IPS-20b (cell line): ENCODE measurements around the gene SERPINE1.
A peak's percentile ranks its signal among the peaks of the same experiment; 100 is the strongest.
"Not testable (repeated sequence)": the region's sequence is repeated elsewhere in the genome, so short reads cannot be mapped to it uniquely, and the experiment has no call there.

Experiments
- H3K27ac ChIP-seq: one replicate; pipeline ENCODE4 v1.5.1; 2013; ENCODE audit warnings: low read length
- H3K27me3 ChIP-seq: 2 replicates; pipeline ENCODE4 v1.6.1; 2013; ENCODE audit warnings: mild to moderate bottlenecking, low read length, inconsistent platforms; ENCODE audit not compliant: insufficient read depth
- H3K36me3 ChIP-seq: 2 replicates; pipeline ENCODE4 v1.6.1; 2013; ENCODE audit warnings: low read depth, mild to moderate bottlenecking, inconsistent platforms, low read length, moderate library complexity; ENCODE audit not compliant: insufficient read depth
- H3K4me1 ChIP-seq: 2 replicates; pipeline ENCODE4 v1.6.1; 2013; ENCODE audit warnings: mild to moderate bottlenecking, control low read depth, inconsistent platforms, low read length, moderate library complexity; ENCODE audit not compliant: insufficient read depth
- H3K4me3 ChIP-seq: 2 replicates; pipeline ENCODE4 v1.5.1; 2013; ENCODE audit warnings: mild to moderate bottlenecking, low read length, inconsistent platforms
- H3K9ac ChIP-seq: 2 replicates; pipeline ENCODE4 v1.6.1; 2013; ENCODE audit warnings: low read depth, mild to moderate bottlenecking, inconsistent platforms, low read length, moderate library complexity
- H3K9me3 ChIP-seq: 2 replicates; pipeline ENCODE4 v1.6.1; 2013; ENCODE audit warnings: mild to moderate bottlenecking, low read depth, low read length, inconsistent platforms; ENCODE audit not compliant: insufficient read depth

The SERPINE1 gene

DNA sequence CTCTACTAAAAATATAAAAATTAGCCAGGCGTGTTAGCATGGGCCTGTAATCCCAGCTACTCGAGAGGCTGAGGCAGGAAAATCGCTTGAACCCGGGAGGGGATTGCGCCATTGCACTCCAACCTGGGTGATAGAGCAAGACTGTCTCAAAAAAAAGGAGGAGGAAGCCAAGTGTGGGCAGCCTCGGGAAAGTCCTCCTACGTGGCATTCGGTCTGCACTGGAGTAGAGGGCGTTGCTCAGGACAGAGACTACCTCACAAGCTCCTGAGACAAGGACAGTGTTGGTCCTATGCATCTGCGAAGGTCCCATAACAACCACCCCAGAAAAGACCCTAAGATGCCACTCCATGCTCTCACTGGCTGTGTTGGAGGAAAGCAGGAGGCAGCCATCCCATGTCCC, 10.0 kb upstream of the SERPINE1 start:
- peaks cover under 1% of the 10 kb centered on the region; the same call in 1 of the 2 replicates for H3K4me1 ChIP-seq
- H3K4me3 ChIP-seq: no peak overlapping the region
- H3K27ac ChIP-seq: no peak overlapping the region
- H3K9me3 ChIP-seq: no peaks in the 10 kb centered on the region
- no peak overlapping the region for H3K9ac ChIP-seq
- H3K27me3 ChIP-seq: no peaks in the 10 kb centered on the region
- H3K36me3 ChIP-seq: no peaks in the 10 kb centered on the region

DNA sequence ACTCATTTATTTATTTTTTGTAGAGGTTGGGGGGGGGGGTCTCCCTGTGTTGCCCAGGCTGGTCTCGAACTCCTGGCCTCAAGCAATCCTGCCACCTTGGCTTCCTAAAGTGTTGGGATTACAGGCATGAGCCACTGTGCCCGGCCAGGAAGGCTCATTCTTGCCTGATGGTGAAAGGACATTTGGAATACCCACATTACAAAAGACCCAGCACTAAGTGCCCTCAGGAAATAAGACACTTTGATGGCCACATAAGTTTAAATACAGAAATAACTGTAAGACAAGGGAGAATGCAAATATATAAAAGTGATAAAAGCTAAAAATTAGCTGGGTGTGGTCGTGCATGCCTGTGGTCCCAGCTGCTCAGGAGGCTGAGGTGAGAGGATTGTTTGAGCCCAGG, 8.0 kb upstream of the SERPINE1 start:
- Histone ChIP-seq H3K4me1 (peaks cover 9% of the 10 kb centered on the region; the same call in 1 of the 2 replicates), H3K36me3 (no peaks in the 10 kb centered on the region), H3K4me3 (no peak overlapping the region), H3K27me3 (no peaks in the 10 kb centered on the region), H3K9me3 (no peaks in the 10 kb centered on the region), H3K27ac (no peak overlapping the region), H3K9ac (no peak overlapping the region)

DNA sequence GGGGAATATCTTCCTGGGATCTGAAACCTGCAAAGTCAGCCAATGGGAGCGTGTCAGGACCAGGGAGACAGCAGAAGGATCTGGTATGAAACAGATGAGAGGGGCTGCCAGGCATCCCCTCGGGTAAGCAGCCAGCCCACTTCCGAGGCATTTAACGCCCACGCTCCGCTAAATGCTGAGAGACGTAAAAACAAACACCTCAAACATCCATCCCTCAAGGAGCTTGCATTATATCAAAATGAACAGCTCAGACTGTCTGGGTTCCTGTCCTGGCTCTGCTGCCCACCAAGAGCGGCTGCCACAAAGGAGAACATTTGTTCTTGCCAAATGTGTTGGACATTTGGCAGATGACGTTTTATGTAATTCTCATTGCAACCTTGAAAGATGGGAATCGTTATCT, 7.0 kb upstream of the SERPINE1 start:
- H3K4me1 ChIP-seq: peaks cover 9% of the 10 kb centered on the region; the same call in 1 of the 2 replicates
- H3K4me3 ChIP-seq: no peak overlapping the region
- no peaks in the 10 kb centered on the region for H3K9me3 ChIP-seq
- H3K27ac ChIP-seq: no peak overlapping the region
- H3K9ac ChIP-seq: no peak overlapping the region
- no peaks in the 10 kb centered on the region for H3K27me3 ChIP-seq
- no peaks in the 10 kb centered on the region for H3K36me3 ChIP-seq

DNA sequence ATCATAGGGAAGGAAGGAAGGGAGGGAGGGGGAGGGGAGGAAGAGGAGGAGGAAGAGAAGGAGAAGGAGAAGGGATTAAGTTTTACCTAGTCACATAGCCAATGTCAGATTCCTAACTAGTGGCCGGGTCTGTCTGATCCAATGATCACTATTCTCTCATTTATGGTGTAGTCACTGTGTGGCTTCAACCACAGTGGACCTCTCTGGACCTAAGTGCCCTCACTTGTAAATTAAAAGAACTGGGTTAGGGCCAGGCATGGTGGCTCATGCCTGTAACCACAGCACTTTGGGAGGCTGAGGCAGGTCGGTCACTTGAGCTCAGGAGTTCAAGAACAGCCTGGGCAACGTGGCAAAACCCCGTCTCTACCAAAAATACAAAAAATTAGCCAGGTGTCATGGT, 6.6 kb upstream of the SERPINE1 start:
- Histone ChIP-seq H3K27ac (no peak overlapping the region), H3K27me3 (no peaks in the 10 kb centered on the region), H3K4me1 (peaks cover 9% of the 10 kb centered on the region; the same call in 1 of the 2 replicates), H3K4me3 (no peak overlapping the region), H3K9ac (no peak overlapping the region), H3K36me3 (no peaks in the 10 kb centered on the region), H3K9me3 (no peaks in the 10 kb centered on the region)

DNA sequence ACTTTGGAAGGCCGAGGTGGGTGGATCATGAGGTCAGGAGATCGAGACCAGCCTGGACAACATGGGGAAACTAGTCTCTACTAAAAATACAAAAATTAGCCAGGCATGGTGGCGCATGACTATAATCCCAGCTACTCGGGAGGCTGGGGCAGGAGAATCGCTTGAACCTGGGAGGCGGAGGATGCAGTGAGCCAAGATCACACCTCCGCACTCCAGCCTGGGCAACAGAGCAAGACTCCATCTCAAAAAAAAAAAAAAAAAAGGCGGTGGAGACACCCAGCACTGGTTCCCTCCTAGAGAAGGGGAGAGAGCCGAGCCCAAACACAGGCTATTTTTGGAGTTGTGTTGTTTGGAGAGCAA, 5.3 kb upstream of the SERPINE1 start:
- peak overlapping the region; percentile 12 for H3K27ac ChIP-seq
- not testable (repeated sequence) for H3K4me3 ChIP-seq, H3K27me3 ChIP-seq, H3K36me3 ChIP-seq, H3K9me3 ChIP-seq
- peaks cover 14% of the 10 kb centered on the region; the same call in 1 of the 2 replicates for H3K4me1 ChIP-seq
- peak overlapping the region; percentile 31; the same call in 1 of the 2 replicates for H3K9ac ChIP-seq

DNA sequence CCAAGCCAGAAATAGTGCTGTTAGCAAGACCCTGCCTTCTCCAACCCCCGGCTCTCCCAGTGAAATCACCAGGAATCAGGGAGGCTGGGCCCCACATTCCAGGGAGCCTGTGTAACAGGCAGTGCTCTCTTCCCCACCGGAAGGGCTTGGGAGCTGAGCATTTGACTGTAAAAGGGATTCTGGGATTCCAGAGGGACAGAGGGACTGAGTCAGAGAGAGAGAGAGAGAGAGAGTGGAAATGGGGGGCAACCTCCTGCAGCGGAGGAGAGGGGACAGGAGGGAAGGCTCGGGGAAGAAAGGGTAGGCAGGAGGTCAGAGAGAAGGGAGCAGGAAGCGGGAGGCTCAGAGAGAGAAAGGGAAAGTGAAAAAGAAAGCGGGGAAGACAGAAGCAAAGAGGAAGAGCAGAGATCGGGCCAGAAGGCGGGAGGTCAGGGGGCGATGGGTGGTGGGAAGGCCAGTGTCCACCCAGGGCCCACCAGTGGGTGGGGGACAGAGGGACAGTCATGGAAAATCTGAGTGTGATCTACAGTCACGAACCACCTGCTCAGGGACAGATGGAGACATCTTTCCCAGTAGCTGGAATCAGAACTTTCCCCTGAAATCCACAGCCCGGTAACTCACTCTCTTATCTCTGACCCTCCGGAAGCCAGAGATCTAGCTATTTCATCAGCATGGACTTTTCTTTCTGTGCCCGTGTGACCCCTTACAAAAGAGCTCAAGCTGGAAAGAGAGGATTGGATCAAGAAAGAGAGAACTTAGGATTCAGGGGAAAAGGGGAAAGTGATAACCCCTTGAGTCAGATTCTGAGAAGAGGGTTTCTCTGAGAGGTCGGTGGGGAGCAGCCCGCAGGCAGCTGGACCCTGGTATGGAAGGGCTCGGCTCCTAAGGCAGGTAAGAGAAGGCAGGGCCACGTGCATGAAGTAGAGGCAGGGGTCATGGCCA, 4.6 kb upstream of the SERPINE1 start:
- peaks cover 16% of the 10 kb centered on the region; the same call in 1 of the 2 replicates for H3K4me1 ChIP-seq

DNA sequence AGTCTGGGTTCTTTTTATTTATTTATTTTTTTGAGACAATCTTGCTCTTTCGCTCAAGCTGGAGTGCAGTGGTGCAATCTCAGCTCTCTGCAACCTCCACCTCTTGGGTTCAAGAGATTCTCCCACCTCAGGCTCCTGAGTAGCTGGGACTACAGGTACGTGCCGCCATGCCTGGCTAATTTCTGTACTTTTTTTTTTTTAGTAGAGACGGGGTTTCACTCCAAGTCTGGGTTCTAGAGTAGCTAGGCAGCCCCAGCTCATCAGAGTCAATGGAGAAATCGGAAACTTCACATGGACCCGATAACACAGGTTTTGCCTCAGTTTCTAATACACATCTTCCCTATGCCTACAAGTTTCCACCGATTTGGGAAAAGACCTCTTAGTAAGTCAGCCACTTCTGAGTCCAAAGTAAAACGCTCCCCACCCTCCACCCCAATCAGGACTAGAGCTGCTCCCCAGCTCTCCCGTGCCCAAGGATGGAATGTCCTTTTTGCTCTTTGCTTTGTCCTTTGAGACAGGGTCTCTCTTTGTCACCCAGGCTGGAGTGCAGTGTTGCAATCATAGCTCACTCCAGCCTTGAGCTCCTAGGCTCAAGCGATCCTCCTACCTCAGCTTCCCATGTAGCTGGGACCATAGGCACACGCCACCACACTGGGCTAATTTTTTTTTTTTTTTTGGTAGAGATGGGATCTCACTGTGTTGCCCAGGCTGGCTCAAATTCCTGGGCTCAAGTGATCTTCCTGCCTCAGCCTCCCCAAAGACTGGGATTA, 3.8 kb upstream of the SERPINE1 start:
- no peaks in the 10 kb centered on the region for H3K27me3 ChIP-seq
- H3K4me1 ChIP-seq: peaks cover 16% of the 10 kb centered on the region; the same call in 1 of the 2 replicates
- no peak overlapping the region for H3K27ac ChIP-seq
- H3K9ac ChIP-seq: 0 out of 2 replicates have a peak overlapping the region, but pooled peaks have one; percentile 31
- no peak overlapping the region for H3K4me3 ChIP-seq
- H3K9me3 ChIP-seq: no peaks in the 10 kb centered on the region; the same call in 1 of the 2 replicates
- no peaks in the 10 kb centered on the region for H3K36me3 ChIP-seq

More for the DNA sequence above, 4.6 kb upstream of the SERPINE1 start:
- H3K9me3 ChIP-seq: no peaks in the 10 kb centered on the region; the same call in 1 of the 2 replicates
- peak overlapping the region; percentile 31; the same call in 1 of the 2 replicates for H3K9ac ChIP-seq
- peak overlapping the region; percentile 32 for H3K27ac ChIP-seq
- H3K27me3 ChIP-seq: no peaks in the 10 kb centered on the region
- no peaks in the 10 kb centered on the region for H3K36me3 ChIP-seq
- H3K4me3 ChIP-seq: no peak overlapping the region

DNA sequence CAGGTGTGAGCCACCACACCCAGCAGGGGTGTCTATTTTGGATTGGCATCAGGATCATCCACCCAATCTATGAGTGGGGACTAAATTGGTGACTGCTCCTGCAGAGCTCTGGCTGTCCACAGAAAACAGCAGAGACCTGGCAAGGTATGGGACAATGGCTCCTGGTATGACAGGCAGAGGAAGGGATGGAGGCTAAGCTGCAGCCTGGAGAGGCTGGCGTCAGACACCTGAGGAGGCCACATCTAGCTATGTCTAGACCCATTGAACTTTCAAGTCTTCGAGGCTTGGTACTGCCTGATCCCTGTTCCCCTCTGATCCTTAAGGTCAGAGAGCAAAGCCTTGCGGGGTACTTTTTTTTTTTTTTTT, 3.2 kb upstream of the SERPINE1 start:
- no peaks in the 10 kb centered on the region for H3K36me3 ChIP-seq
- no peaks in the 10 kb centered on the region; the same call in 1 of the 2 replicates for H3K9me3 ChIP-seq
- H3K9ac ChIP-seq: no peak overlapping the region
- no peak overlapping the region for H3K4me3 ChIP-seq
- H3K27me3 ChIP-seq: no peaks in the 10 kb centered on the region
- H3K4me1 ChIP-seq: peaks cover 16% of the 10 kb centered on the region; the same call in 1 of the 2 replicates
- H3K27ac ChIP-seq: no peak overlapping the region

DNA sequence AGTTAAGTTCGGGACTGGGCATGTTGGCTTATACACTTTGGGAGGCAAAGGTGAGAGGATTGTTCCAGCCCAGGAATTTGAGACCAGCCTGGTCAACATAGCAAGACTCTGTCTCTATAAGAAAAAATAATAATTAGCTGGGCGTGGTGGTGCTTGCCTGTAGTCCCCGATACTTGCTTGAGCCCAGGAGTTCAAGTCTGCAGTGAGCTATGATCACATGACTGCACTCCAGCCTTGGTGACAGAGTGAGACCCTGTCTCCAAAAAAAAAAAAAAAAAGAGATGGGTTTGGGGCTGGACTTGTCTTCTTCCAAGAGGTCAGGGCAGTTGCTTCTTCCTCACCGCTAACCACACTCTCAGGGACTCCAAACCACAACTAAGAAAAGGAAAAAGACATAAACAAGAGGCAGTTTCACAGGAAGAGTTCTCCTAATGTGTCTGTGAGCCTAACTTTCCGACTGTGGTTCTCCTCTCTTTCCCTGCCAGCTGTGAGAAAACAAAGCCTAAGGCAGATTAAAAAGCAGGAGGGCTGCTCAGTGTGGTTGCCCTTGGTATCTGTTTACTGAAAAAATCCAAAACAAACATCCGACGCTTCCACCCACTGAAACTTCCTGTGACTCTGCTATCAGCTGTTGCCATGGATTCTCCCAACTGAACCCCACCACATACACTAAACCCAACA, 2.4 kb upstream of the SERPINE1 start:
- Histone ChIP-seq H3K27me3 (no peaks in the 10 kb centered on the region), H3K9me3 (no peaks in the 10 kb centered on the region; the same call in 1 of the 2 replicates), H3K4me1 (peaks cover 16% of the 10 kb centered on the region; the same call in 1 of the 2 replicates), H3K27ac (no peak overlapping the region), H3K4me3 (no peak overlapping the region), H3K36me3 (no peaks in the 10 kb centered on the region), H3K9ac (no peak overlapping the region)

DNA sequence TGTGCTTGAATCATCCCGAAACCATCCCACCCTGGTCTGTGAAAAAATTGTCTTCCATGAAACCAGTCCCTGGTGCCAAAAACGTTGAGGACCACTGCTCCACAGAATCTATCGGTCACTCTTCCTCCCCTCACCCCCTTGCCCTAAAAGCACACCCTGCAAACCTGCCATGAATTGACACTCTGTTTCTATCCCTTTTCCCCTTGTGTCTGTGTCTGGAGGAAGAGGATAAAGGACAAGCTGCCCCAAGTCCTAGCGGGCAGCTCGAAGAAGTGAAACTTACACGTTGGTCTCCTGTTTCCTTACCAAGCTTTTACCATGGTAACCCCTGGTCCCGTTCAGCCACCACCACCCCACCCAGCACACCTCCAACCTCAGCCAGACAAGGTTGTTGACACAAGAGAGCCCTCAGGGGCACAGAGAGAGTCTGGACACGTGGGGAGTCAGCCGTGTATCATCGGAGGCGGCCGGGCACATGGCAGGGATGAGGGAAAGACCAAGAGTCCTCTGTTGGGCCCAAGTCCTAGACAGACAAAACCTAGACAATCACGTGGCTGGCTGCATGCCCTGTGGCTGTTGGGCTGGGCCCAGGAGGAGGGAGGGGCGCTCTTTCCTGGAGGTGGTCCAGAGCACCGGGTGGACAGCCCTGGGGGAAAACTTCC, 784 bp upstream of the SERPINE1 start:
- H3K27me3 ChIP-seq: no peaks in the 10 kb centered on the region
- H3K27ac ChIP-seq: no peak overlapping the region
- peaks cover 16% of the 10 kb centered on the region; the same call in 1 of the 2 replicates for H3K4me1 ChIP-seq
- no peak overlapping the region for H3K4me3 ChIP-seq
- H3K9me3 ChIP-seq: no peaks in the 10 kb centered on the region; the same call in 1 of the 2 replicates
- H3K9ac ChIP-seq: no peak overlapping the region
- no peaks in the 10 kb centered on the region for H3K36me3 ChIP-seq
